ENCODE data around the gene RWDD3. TPM values are rescaled to one million over a fixed set of nuclear protein-coding genes. Genes with fewer than 3 reads are reported as not detected.

The RWDD3 gene
- total RNA-seq, 1 experiment from 2014 or later: 15.3 TPM

- H3K27ac ChIP-seq (ENCODE audit: insufficient read length, low read depth, low read length): no peak overlapping the region
- WGBS (ENCODE audit: extremely low coverage, insufficient read length, low lambda C conversion rate): no CpG with 5 or more reads among the region's 1 CpG
- no peaks in the 10 kb centered on the region for H3K4me1 ChIP-seq (ENCODE audit: insufficient read depth, low read length)
- Mint-ChIP-seq H3K36me3 (ENCODE audit: insufficient read depth in 1 of 3, low read depth in 3 of 3) (no peaks in the 10 kb centered on the region), H3K9me3 (no peaks in the 10 kb centered on the region), H3K4me1 (peaks cover 4 to 7% of the 10 kb centered on the region in 2 experiments), H3K27me3 (ENCODE audit: low read depth) (no peaks in the 10 kb centered on the region), H3K4me3 (no peak overlapping the region), H3K27ac (peak overlapping the region in 2 of 3 experiments; percentile 6; a peak in 1 of 7 replicates)
- no peak overlapping the region for H2BK20ac ChIP-seq (ENCODE audit: low read depth, low read length, poor library complexity, severe bottlenecking)
- no peak overlapping the region for H2AFZ ChIP-seq (ENCODE audit: low read length)
- H3K4ac ChIP-seq (ENCODE audit: low read depth, low read length): no peak overlapping the region
- H3K4me2 ChIP-seq (ENCODE audit: insufficient read depth, insufficient read length, low read length): no peak overlapping the region
- H3T11ph ChIP-seq (ENCODE audit: low read length): no peak overlapping the region
- no peak for DNase-seq
- no peak overlapping the region for H2AK5ac ChIP-seq (ENCODE audit: insufficient read length, low read length)
- H2BK120ac ChIP-seq (ENCODE audit: low read depth, low read length, poor library complexity, severe bottlenecking): no peak overlapping the region
- H3K9ac ChIP-seq (ENCODE audit: extremely low read depth, insufficient read length, low read length): no peak overlapping the region
- no peaks in the 10 kb centered on the region for H3K9me3 ChIP-seq (ENCODE audit: control insufficient read depth, low read depth, low read length)
- no peaks in the 10 kb centered on the region for H3K27me3 ChIP-seq (ENCODE audit: insufficient read depth, low read length)
- no peak overlapping the region for H2BK15ac ChIP-seq (ENCODE audit: low read depth, low read length)
- no peak overlapping the region for H3K23ac ChIP-seq (ENCODE audit: insufficient read length, low read depth, low read length)
- no peak overlapping the region for H2BK5ac ChIP-seq (ENCODE audit: insufficient read length, low read length)
- no peak overlapping the region for H3K56ac ChIP-seq (ENCODE audit: insufficient read length, low read depth, low read length)
- H3K79me2 ChIP-seq (ENCODE audit: insufficient read depth, low read length): no peaks in the 10 kb centered on the region
- H3K18ac ChIP-seq (ENCODE audit: insufficient read length, low read depth, low read length): no peak overlapping the region
- H4K91ac ChIP-seq (ENCODE audit: insufficient read length, low read depth, low read length): no peak overlapping the region
- H4K8ac ChIP-seq (replicated peaks; ENCODE audit: insufficient read length, low read depth, low read length): no peak overlapping the region
- TF ChIP-seq CTCF (conservative IDR thresholded peaks at IDR 0.05): no peak
- H3K14ac ChIP-seq (ENCODE audit: insufficient read depth, low read length): no peak overlapping the region
- H4K5ac ChIP-seq (ENCODE audit: insufficient read length, low read depth, low read length): no peak overlapping the region
- no peaks in the 10 kb centered on the region for H3K23me2 ChIP-seq (ENCODE audit: insufficient read length, low read depth, low read length, poor library complexity, severe bottlenecking)
- no peaks in the 10 kb centered on the region for H4K20me1 ChIP-seq (ENCODE audit: control insufficient read depth, insufficient read depth, insufficient read length)
- no peaks in the 10 kb centered on the region for H3K79me1 ChIP-seq (ENCODE audit: insufficient read depth, low read depth, low read length, poor library complexity, severe bottlenecking)
- H2BK12ac ChIP-seq (ENCODE audit: insufficient read length, low read depth, low read length): no peak overlapping the region
Observed at GRCh38 chr1:95197616-95198252, 36.3 kb upstream of the RWDD3 start.

Measured in H9 (cell line).